Liver (tissue), 3 donors: ENCODE measurements around the gene KCNQ1.

Experiments used
- EGR1 ChIP-seq, 2 donors: IDR thresholded peaks; 2 replicates each; pipeline ENCODE4 v1.6.1; 2016 to 2018; ENCODE audit warnings: antibody characterized with exemption in 2 of 2, low read depth in 2 of 2
- FOXA2 ChIP-seq: IDR thresholded peaks from 2 replicates; pipeline ENCODE4 v1.6.1; 2016; ENCODE audit warnings: antibody characterized with exemption
- GABPA ChIP-seq, 2 donors: IDR thresholded peaks in 1 of 2; conservative IDR thresholded peaks in 1 of 2; 2 replicates each; pipeline ENCODE4 v1.6.1; 2016; ENCODE audit warnings: antibody characterized with exemption in 2 of 2, mild to moderate bottlenecking in 1 of 2, moderate library complexity in 1 of 2
- JUND ChIP-seq, 2 donors: IDR thresholded peaks; 2 replicates each; pipeline ENCODE4 v1.6.1; 2016; ENCODE audit warnings: antibody characterized with exemption in 2 of 2
- NR2F2 ChIP-seq: IDR thresholded peaks from 2 replicates; pipeline ENCODE4 v1.6.1; 2016; ENCODE audit warnings: antibody characterized with exemption
- RAD21 ChIP-seq, 2 donors: IDR thresholded peaks; 2 replicates each; pipeline ENCODE4 v1.6.1; 2016; ENCODE audit warnings: antibody characterized with exemption in 2 of 2, mild to moderate bottlenecking in 2 of 2
- RXRA ChIP-seq, 2 donors: IDR thresholded peaks; 2 replicates each; pipeline ENCODE4 v1.6.1; 2017 to 2018; ENCODE audit warnings: antibody characterized with exemption in 2 of 2, mild to moderate bottlenecking in 1 of 2
- SP1 ChIP-seq: IDR thresholded peaks from 2 replicates; pipeline ENCODE4 v1.6.1; 2018; ENCODE audit warnings: antibody characterized with exemption, mild to moderate bottlenecking
- TAF1 ChIP-seq: conservative IDR thresholded peaks from 2 replicates; pipeline ENCODE4 v1.6.1; 2016; ENCODE audit warnings: antibody characterized with exemption, mild to moderate bottlenecking
- YY1 ChIP-seq: IDR thresholded peaks from 2 replicates; pipeline ENCODE4 v1.6.1; 2016; ENCODE audit warnings: antibody characterized with exemption, mild to moderate bottlenecking
- TF ChIP-seq, protein P1 (sequence below): fragments of 150-350 bp; IDR thresholded peaks from 2 replicates; pipeline ENCODE4 v1.5.1; 2017; ENCODE audit warnings: improper control_type of control experiment, low read depth, low read length; ENCODE audit not compliant: missing input control
- TF ChIP-seq, protein P2 (sequence below): IDR thresholded peaks from 2 replicates; pipeline ENCODE4 v1.6.1; 2016; ENCODE audit warnings: antibody characterized with exemption
- TF ChIP-seq, protein P3 (sequence below): IDR thresholded peaks from 2 replicates; pipeline ENCODE4 v1.6.1; 2016; ENCODE audit warnings: antibody characterized with exemption, mild to moderate bottlenecking
- TF ChIP-seq, protein P4 (sequence below): IDR thresholded peaks from 2 replicates; pipeline ENCODE4 v1.6.1; 2016; ENCODE audit warnings: antibody characterized with exemption
- donor health status: healthy.
- donor health status: healthy.

DNA sequence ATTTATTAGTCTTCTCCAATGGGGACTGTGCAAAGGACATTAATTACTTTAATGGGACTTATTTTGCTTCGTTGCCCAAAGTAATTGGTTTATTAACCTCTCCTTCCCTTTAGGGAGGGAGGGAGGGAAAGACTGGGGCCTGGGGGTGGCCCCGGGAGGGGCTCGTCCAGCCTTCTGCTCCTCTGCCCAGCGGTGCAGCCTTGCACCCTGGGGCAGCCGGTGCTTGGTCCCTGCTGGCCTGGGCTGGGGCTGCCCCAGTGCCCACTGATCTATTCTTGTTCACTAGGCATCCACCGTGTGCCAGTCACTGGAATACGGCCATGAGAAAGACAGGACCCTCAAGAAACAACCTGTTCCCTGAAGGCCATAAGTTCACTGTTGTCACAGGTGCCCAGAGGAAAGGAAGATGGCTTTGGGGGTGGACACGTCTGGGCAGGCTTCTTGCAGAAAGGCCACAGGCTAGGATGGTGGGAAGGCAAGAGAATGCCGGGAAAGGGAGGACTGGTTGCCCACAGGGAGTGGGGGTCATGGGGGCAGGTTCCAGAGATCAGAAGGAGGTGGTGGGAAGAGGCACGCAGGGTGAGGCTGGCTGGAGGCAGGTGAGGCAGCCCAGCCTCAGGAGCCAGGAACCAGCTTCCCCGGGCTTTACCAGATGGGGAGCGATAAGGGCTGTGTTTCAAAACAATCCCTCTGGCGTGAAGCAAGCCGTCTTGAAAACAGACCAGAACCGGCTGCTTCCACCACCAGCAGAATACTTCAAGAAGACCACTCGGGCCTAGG, 302.6 kb downstream of the KCNQ1 start:
- TF ChIP-seq, protein P1, sequence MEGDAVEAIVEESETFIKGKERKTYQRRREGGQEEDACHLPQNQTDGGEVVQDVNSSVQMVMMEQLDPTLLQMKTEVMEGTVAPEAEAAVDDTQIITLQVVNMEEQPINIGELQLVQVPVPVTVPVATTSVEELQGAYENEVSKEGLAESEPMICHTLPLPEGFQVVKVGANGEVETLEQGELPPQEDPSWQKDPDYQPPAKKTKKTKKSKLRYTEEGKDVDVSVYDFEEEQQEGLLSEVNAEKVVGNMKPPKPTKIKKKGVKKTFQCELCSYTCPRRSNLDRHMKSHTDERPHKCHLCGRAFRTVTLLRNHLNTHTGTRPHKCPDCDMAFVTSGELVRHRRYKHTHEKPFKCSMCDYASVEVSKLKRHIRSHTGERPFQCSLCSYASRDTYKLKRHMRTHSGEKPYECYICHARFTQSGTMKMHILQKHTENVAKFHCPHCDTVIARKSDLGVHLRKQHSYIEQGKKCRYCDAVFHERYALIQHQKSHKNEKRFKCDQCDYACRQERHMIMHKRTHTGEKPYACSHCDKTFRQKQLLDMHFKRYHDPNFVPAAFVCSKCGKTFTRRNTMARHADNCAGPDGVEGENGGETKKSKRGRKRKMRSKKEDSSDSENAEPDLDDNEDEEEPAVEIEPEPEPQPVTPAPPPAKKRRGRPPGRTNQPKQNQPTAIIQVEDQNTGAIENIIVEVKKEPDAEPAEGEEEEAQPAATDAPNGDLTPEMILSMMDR: no peak
- TF ChIP-seq, protein P2, sequence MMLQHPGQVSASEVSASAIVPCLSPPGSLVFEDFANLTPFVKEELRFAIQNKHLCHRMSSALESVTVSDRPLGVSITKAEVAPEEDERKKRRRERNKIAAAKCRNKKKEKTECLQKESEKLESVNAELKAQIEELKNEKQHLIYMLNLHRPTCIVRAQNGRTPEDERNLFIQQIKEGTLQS: no peak
- TF ChIP-seq, protein P3, sequence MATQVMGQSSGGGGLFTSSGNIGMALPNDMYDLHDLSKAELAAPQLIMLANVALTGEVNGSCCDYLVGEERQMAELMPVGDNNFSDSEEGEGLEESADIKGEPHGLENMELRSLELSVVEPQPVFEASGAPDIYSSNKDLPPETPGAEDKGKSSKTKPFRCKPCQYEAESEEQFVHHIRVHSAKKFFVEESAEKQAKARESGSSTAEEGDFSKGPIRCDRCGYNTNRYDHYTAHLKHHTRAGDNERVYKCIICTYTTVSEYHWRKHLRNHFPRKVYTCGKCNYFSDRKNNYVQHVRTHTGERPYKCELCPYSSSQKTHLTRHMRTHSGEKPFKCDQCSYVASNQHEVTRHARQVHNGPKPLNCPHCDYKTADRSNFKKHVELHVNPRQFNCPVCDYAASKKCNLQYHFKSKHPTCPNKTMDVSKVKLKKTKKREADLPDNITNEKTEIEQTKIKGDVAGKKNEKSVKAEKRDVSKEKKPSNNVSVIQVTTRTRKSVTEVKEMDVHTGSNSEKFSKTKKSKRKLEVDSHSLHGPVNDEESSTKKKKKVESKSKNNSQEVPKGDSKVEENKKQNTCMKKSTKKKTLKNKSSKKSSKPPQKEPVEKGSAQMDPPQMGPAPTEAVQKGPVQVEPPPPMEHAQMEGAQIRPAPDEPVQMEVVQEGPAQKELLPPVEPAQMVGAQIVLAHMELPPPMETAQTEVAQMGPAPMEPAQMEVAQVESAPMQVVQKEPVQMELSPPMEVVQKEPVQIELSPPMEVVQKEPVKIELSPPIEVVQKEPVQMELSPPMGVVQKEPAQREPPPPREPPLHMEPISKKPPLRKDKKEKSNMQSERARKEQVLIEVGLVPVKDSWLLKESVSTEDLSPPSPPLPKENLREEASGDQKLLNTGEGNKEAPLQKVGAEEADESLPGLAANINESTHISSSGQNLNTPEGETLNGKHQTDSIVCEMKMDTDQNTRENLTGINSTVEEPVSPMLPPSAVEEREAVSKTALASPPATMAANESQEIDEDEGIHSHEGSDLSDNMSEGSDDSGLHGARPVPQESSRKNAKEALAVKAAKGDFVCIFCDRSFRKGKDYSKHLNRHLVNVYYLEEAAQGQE: no peak
- no peak for TF ChIP-seq NR2F2
- TF ChIP-seq TAF1: no peak
- no peak for TF ChIP-seq EGR1 (IDR thresholded peaks at IDR 0.05; ENCODE audit: low read depth in 2 of 2)
- no peak for TF ChIP-seq YY1
- TF ChIP-seq SP1: no peak
- no peak for TF ChIP-seq JUND (IDR thresholded peaks at IDR 0.05)
- TF ChIP-seq RAD21 (IDR thresholded peaks at IDR 0.05): no peak
- TF ChIP-seq, protein P4, sequence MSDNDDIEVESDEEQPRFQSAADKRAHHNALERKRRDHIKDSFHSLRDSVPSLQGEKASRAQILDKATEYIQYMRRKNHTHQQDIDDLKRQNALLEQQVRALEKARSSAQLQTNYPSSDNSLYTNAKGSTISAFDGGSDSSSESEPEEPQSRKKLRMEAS: no peak
- no peak for TF ChIP-seq RXRA (IDR thresholded peaks at IDR 0.05)
- TF ChIP-seq GABPA (IDR thresholded peaks at IDR 0.05 in 1 of 2, conservative IDR thresholded peaks at IDR 0.05 in 1 of 2): no peak
- TF ChIP-seq FOXA2: no peak
